Loucy (cell line): ENCODE data around the gene PTGER3.

ENCODE experiments used
- EZH2phosphoT487 ChIP-seq: fragments of 200-600 bp; IDR thresholded peaks from 2 replicates; pipeline ENCODE4 v1.6.1; 2018; ENCODE audit warnings: antibody characterized with exemption, mild to moderate bottlenecking, moderate library complexity, borderline replicate concordance
- TF ChIP-seq, protein P1 (sequence below): fragments of 200-600 bp; sonication (generic); conservative IDR thresholded peaks from 2 replicates; pipeline ENCODE4 v1.5.1; 2014; ENCODE audit warnings: mild to moderate bottlenecking, antibody characterized with exemption, low read length

DNA sequence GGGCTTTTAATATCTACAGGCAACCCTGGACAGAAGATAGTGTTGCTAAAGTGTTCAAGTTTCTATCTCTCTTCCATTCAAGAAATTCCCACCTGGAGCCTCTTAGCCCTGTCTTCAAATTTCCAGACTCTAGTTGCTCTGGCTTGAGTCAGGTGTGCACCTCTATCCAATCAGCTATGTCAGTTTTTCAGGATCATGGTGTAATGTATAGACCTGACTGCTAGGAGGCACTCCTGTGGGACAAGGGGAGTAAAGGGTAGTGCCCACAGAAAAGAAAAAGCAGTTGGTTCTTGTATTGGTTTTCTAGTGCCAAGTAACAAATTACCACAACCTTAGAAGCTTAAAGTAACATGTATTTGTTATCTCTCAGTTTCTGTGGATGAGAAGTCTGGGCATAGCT lies 39.4 kb upstream of the PTGER3 start:
- TF ChIP-seq, protein P1, sequence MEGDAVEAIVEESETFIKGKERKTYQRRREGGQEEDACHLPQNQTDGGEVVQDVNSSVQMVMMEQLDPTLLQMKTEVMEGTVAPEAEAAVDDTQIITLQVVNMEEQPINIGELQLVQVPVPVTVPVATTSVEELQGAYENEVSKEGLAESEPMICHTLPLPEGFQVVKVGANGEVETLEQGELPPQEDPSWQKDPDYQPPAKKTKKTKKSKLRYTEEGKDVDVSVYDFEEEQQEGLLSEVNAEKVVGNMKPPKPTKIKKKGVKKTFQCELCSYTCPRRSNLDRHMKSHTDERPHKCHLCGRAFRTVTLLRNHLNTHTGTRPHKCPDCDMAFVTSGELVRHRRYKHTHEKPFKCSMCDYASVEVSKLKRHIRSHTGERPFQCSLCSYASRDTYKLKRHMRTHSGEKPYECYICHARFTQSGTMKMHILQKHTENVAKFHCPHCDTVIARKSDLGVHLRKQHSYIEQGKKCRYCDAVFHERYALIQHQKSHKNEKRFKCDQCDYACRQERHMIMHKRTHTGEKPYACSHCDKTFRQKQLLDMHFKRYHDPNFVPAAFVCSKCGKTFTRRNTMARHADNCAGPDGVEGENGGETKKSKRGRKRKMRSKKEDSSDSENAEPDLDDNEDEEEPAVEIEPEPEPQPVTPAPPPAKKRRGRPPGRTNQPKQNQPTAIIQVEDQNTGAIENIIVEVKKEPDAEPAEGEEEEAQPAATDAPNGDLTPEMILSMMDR = peak; percentile 35
- no peak for TF ChIP-seq EZH2phosphoT487
